EH (cell line): Measurements from ENCODE around the gene ZBTB7B.

ENCODE experiments used
- DNase-seq: peaks from one replicate; pipeline ENCODE4 v3.0.0-alpha.2; 2015; ENCODE audit warnings: low read depth

The ZBTB7B gene

DNA sequence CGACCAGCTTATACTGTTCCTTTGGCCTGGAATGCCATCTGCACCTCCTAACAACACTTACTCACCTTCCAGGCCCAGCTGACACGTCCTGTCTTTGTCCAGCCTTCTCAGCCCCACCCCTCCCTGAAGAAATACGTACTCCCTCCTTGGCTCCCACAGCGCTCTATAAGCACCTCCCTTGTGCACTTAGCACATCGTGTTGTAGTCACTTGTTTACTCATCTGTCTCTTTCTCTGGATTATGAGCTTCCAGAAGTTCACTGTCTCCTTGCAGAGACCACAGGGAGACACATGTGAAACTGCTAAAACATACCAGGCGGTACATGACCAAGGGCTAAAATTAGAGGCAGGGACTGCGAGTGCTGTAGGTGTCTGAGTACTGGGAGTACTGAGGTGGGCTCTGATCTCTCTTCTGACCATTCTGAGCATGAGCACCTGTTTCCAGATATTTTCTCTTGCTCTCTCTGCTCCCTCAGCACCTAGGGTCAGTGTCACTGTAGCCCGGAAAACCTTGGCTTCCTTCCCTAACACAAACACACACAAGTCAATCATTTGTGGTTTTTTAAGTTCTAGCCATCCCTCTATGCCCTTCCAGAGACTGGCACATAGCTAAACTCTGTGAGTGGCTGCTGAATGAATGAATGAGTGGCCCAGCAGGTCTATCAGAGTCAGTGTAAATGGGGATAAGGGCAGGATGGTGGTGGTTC, 36.2 kb downstream of the ZBTB7B start:
- DNase-seq = peak; percentile 48

GRCh38 chr1:155039308-155039669, 36.7 kb downstream of the ZBTB7B start:
- no peak for DNase-seq

- DNase-seq = no peak
These were observed 37.9 kb downstream of the ZBTB7B start for GRCh38 chr1:155040358-155041093.

DNA sequence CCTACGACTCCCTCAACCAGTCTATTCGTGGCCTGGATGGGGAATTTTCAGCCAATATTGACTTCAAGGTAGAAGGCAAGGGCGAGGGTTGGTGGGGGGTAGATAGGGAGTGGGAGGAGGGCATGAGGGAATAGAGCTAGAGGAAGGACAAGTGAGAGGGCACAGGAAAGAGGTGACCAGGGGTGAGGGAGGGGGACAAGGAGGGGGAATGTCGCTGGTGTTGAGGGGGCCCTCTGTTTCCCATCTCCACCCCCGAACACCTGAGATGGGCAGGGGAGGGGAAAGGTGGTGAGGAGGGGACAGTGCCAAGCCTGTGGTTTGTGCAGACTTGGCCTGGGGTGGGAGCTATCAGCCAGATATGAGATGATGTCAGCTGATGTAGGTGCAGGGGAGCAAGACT, 40.2 kb downstream of the ZBTB7B start:
- DNase-seq = no peak

DNA sequence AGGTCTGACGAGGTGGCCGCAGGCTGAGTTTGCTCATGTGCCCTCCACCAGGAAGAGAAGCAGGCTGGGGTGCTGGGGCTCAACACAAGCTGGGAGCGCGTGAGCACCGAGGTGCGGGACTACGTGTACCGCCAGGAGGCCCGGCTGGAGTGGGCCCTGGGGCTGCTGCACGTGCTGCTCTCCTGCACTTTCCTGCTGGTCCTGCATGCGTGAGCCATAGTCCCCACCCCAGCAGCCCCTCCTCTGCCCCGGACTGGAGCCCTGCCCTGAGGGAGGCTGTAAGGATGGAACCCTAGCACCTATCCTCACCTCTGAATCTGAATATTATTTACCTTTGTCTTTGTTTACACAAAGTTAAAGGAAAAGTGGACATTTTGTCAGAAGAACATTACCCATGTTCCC, 40.7 kb downstream of the ZBTB7B start:
- DNase-seq = no peak

- no peak for DNase-seq
These were observed 41.2 kb downstream of the ZBTB7B start for GRCh38 chr1:155043793-155044192.

DNA sequence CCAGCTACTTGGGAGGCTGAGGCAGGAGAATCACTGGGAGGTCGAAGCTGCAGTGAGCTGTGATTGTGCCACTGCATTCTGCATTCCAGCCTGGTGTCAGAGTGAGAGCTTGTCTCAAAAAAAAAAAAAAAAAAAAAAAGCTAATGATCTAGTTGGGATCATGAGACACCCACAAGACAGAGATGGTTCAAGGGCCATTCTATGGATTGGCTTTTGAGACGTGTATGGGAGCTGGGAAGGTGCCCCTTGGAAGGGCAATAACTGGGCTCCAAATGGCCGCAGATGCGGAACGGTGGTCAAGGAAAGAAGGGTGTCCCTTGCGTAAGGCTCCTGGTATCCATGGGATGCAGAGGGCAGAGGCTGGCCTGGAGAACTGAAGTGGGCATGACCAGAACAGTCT, 41.8 kb downstream of the ZBTB7B start:
- DNase-seq = no peak

DNA sequence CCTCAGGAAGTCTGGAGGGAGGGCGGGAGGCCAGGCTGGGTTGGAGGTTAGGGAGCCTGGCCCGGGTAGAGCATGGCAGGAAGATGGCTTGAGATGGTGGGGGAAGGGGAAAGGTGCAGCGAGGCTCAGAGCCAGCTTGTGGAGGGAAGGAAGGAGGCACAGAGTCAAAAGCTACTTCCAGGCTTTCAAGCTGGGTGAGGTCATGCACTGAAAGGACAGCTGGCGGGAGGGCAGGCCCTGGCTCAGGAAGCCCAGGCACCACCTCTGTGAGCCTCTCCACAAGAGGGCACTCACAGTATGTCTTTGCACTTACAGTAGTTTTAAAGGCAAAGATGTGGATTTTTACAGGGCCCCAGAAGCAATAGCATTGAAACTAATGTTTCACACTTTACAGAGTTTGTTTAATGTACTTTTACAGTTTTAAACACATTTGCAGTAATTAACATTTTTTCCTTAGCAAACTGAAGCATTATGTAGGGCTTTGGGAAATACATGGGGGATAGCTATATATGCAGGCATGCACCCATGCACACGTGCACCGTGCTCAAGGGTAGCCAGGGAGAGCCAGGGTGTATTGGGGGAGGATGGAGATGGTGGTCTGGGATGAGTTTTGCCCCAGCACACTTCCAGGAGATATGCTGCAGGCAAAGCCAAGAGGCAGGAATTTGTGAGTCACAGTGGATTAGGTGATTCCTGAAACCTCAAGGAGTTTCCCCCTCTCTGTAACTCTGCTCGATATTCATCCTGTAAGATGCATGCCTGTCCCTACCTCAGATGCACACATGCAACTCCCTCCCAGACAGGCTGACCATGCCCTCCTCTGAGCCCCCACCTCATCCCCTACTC, 42.4 kb downstream of the ZBTB7B start:
- DNase-seq = peak; percentile 84

- no peak for DNase-seq
These were observed 46.1 kb downstream of the ZBTB7B start for GRCh38 chr1:155048449-155049334.

DNA sequence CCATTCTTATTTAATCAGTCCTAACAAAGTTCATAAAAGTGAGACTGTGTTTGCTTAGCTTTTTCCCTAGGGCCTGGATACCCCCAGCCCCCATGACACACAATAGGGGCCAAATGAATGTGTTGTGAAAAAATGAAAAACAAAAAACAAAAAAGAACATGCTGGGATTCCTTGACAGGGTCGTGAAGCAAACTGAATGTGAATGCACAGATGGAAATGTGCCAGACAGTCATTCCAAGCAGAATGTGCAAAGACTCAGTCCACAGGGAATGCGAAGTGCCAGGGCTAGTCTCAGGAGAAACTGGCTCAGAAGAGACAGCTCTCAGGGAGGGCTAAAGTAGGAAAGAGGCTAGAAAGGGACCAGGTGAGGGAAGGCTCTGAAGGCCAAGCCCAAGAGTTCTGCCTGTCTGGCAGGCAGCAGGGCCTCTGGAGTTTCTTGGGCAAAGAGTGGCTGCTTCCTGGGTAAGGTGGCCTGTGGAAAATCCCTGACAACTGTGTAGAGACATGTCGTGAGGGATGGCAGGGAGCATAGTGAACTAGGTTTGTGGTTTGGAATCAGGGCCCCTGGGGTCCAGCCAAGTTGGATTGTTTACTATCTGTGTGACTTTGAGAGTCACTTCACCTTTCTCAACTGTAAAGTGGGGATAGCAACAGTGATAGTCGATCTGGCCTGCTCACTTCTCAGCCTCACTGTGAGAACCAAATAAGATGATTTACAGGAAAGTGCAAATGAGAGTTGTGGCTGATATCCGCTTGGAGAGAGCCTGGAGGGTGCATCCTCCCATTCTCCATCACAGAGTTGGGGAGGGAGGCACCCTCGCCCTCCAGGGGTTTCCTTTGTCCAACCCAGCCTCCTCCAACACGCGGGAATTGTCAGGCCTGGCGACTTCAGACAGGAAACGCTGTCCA, 47.3 kb downstream of the ZBTB7B start:
- peak; percentile 77 for DNase-seq

DNA sequence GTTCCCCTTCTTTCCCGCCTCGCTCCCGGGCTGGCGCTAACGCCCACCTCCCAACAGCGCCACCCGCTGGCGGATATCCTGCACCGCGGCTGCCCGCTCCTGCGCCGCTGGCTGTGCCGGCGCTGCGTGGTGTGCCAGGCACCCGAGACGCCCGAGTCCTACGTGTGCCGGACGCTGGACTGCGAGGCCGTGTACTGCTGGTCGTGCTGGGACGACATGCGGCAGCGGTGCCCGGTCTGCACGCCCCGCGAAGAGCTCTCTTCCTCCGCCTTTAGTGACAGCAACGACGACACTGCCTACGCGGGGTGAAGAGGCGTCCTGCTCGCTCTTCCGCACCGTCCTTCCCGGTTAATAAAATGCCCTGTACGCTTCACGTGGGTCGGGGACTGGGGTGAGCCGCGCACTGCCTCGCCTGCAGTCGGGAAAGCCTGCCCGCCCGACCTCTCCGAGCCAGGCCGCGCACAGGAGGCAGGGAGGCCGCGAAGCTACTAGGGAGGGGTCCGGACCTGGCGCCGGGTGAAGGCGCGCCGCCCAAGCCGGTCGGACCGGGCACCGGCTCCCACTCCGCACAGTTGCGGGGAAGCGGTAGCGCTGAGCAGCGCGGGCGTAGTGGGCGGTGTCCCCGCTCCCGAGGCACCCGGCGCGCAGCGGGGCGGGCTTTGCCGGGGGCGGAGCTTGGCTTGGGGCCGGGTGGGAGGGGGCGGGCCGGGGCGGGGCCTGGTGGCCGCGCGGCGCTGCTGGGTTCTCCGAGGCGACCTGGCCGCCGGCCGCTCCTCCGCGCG, 48.1 kb downstream of the ZBTB7B start, which contains the start of gene ADAM15:
Gene ADAM15 (plus strand): TSS at position 757 of the 782 bp plus-strand sequence. CDS start 71 bp downstream, outside the sequence.
- DNase-seq = peak; percentile 73

DNA sequence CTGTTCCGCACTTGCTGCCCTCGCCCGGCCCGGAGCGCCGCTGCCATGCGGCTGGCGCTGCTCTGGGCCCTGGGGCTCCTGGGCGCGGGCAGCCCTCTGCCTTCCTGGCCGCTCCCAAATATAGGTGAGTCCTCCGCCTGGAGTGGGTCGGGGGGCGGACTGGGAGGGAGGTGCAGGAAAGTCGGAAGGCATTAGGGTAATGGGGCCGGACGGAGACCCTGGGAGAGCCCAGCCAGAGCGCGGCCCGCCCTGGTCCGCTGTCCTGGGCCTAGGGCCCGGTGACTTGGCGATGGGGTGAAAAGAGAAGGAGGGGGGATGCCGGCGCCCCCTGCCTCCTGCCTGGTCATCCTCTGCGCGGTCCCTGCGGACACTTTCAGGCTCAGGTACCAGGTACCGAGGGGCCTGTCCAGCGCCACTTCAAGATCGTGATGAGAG, 48.8 kb downstream of the ZBTB7B start:
- peak; percentile 15 for DNase-seq

GRCh38 chr1:155051777-155052398, 49.3 kb downstream of the ZBTB7B start:
- DNase-seq = peak; percentile 46

GRCh38 chr1:155052439-155053395, 50.1 kb downstream of the ZBTB7B start:
- DNase-seq = peak; percentile 18

- DNase-seq = no peak
These were observed 51.0 kb downstream of the ZBTB7B start for GRCh38 chr1:155053531-155054105.

GRCh38 chr1:155057104-155057503, 54.5 kb downstream of the ZBTB7B start:
- no peak for DNase-seq

DNA sequence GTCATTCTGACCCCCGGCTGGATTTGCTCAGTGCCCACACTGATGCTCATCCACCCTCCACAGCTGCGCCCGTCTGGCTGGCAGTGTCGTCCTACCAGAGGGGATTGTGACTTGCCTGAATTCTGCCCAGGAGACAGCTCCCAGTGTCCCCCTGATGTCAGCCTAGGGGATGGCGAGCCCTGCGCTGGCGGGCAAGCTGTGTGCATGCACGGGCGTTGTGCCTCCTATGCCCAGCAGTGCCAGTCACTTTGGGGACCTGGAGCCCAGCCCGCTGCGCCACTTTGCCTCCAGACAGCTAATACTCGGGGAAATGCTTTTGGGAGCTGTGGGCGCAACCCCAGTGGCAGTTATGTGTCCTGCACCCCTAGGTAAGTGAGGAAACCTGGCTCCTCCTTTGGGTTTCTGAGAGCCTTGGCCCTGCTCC, 55.2 kb downstream of the ZBTB7B start:
- DNase-seq = no peak

GRCh38 chr1:155060736-155061135, 58.1 kb downstream of the ZBTB7B start:
- DNase-seq = no peak
